Skeletal muscle tissue (tissue), 4 donors: ENCODE results near the gene MARCHF3. TPM values are rescaled to one million over a fixed set of nuclear protein-coding genes. Genes with fewer than 3 reads are reported as not detected.
"Not testable (repeated sequence)": the region's sequence is repeated elsewhere in the genome, so short reads cannot be mapped to it uniquely, and the experiment has no call there.

Experiments used
- H3K27ac ChIP-seq: one replicate; pipeline ENCODE4 v1.7.0; 2013; ENCODE audit warnings: mild to moderate bottlenecking, low read depth, low read length, inconsistent platforms
- H3K27me3 ChIP-seq, 3 donors: one replicate each; pipeline ENCODE4 v1.7.0; 2013; ENCODE audit warnings: low read length in 3 of 3; ENCODE audit not compliant: control insufficient read depth in 3 of 3, insufficient read depth in 3 of 3
- H3K36me3 ChIP-seq, 3 donors: one replicate each; pipeline ENCODE4 v1.7.0; 2013; ENCODE audit warnings: low read length in 3 of 3; ENCODE audit not compliant: control insufficient read depth in 3 of 3, insufficient read depth in 3 of 3
- H3K4me1 ChIP-seq, 3 donors: one replicate each; pipeline ENCODE4 v1.7.0; 2013; ENCODE audit warnings: low read length in 3 of 3, mild to moderate bottlenecking in 3 of 3; ENCODE audit not compliant: control insufficient read depth in 3 of 3, insufficient read depth in 3 of 3
- H3K4me3 ChIP-seq, 3 donors: one replicate each; pipeline ENCODE4 v1.7.0; 2013; ENCODE audit warnings: low read length in 3 of 3
- H3K9ac ChIP-seq, 3 donors: one replicate each; pipeline ENCODE4 v1.7.0; 2013; ENCODE audit warnings: low read length in 3 of 3, mild to moderate bottlenecking in 3 of 3, moderate library complexity in 2 of 3, low read depth in 1 of 3
- H3K9me3 ChIP-seq, 3 donors: one replicate each; pipeline ENCODE4 v1.7.0; 2013; ENCODE audit warnings: low read length in 3 of 3; ENCODE audit not compliant: control insufficient read depth in 3 of 3
- total RNA-seq: library from RNA; depleted of rRNA; stranded (reverse); fragments of >200 nt; gene quantifications from one replicate; pipeline ENCODE4 v1.2.3, GENCODE V29; 2014
- donor health status: Osteomylitis.

Gene MARCHF3
- total RNA-seq, 1 donor from 2014 or later, result 18.8 TPM

DNA sequence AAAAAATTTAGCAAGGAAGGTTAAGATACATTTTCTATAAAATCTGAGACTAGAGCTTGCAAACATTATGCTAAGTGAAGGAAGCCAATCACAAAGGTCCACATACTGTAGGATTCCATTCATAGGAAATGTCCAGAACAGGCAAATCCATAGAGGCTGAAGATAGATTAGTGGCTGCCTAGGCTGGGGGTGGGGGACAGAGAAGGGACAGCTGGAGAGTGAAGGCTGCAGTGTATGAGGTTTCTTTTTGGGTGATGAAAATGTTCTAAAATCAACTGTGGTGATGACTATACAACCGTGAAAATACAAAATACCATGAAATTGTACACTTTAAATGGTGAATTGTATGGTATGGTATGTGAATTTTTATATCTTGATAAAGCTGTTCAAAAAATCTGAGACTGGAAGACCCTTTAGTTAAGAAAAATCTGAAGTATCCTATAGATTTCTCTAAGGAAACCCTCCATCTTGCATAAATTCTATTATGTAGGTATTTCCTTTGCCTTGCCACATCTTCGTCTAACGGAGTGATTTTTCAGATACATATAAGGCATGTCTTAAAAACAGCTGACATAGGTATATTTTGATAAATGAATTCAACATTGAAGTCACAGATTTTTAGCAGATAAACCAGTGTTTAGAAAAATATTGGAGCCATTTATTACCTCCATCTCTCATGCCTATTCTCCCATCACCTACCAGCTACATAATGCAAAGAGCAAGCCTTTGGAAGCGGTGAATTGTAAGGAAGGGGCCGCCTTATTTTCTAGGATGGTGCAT lies 132.3 kb downstream of the MARCHF3 start:
- Histone ChIP-seq H3K36me3 (peaks cover under 1 to 10% (median 4%) of the 10 kb centered on the region in 3 donors), H3K4me1 (no peaks in the 10 kb centered on the region), H3K27me3 (no peaks in the 10 kb centered on the region), H3K4me3 (no peak overlapping the region), H3K27ac (no peak overlapping the region), H3K9me3 (no peaks in the 10 kb centered on the region), H3K9ac (no peak overlapping the region)

DNA sequence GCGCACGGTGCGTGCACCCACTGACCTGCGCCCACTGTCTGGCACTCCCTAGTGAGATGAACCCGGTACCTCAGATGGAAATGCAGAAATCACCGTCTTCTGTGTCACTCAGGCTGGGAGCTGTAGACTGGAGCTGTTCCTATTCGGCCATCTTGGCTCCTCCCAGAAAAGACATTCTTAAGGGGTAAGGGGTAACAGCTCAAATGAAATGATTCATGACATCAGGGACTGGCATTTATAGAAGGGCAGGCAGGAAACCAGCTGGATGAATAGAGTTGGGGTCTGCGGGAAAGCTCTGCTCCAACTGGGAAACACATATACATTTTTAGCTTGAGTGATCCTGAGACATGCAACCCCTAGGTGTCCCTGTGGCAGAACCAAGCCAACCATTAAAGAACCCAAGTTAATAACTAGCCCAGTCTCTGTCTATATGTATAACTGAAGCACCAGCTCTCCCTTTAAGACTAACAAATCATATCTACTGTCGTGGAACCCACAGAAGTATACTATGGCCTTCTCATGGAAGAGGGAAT lies 134.1 kb downstream of the MARCHF3 start:
- Histone ChIP-seq H3K27ac (no peak overlapping the region), H3K9me3 (no peaks in the 10 kb centered on the region), H3K36me3 (no peaks in the 10 kb centered on the region), H3K9ac (no peak overlapping the region), H3K27me3 (no peaks in the 10 kb centered on the region), H3K4me3 (no peak overlapping the region), H3K4me1 (no peaks in the 10 kb centered on the region)

DNA sequence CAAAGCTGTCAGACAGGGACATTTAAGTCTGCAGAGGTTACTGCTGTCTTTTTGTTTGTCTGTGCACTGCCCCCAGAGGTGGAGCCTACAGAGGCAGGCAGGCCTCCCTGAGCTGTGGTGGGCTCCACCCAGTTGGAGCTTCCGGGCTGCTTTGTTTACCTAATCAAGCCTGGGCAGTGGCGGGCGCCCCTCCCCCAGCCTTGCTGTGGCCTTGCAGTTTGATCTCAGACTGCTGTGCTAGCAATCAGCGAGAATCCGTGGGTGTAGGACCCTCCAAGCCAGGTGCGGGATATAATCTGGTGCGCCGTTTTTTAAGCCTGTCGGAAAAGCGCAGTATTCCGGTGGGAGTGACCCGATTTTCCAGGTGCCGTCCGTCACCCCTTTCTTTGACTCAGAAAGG lies 134.6 kb downstream of the MARCHF3 start:
- H3K27me3 ChIP-seq, H3K4me1 ChIP-seq, H3K27ac ChIP-seq, H3K4me3 ChIP-seq, H3K9me3 ChIP-seq, H3K36me3 ChIP-seq, H3K9ac ChIP-seq: not testable (repeated sequence)

DNA sequence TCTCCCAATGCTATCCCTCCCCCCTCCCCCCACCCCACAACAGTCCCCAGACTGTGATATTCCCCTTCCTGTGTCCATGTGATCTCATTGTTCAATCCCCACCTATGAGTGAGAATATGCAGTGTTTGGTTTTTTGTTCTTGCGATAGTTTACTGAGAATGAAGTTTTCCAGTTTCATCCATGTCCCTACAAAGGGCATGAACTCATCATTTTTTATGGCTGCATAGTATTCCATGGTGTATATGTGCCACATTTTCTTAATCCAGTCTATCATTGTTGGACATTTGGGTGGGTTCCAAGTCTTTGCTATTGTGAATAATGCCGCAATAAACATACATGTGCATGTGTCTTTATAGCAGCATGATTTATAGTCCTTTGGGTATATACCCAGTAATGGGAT lies 139.9 kb downstream of the MARCHF3 start:
- H3K27ac ChIP-seq, H3K9me3 ChIP-seq, H3K9ac ChIP-seq, H3K4me3 ChIP-seq, H3K4me1 ChIP-seq, H3K27me3 ChIP-seq, H3K36me3 ChIP-seq: not testable (repeated sequence)

DNA sequence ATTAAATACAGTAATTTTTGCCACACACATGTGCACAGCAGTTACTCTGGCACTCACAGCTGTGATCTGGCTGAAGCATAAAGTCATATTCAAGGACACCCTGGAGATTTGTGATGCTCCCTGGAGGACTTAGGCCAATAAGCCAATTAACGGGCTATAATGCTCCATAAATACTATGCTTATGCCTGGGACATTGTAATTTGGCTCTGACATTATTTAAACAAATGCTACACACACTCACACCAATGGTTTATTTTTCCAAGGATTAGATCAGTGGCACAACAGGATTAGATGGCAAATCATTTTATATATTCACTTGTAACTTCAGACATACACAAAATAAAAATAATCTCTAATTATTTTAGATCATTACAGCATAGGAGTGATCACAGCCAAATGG lies 142.2 kb downstream of the MARCHF3 start:
- no peak overlapping the region for H3K9ac ChIP-seq
- H3K9me3 ChIP-seq, result no peaks in the 10 kb centered on the region
- no peaks in the 10 kb centered on the region for H3K4me1 ChIP-seq
- no peaks in the 10 kb centered on the region for H3K36me3 ChIP-seq
- H3K4me3 ChIP-seq, result no peak overlapping the region
- no peak overlapping the region for H3K27ac ChIP-seq
- no peaks in the 10 kb centered on the region for H3K27me3 ChIP-seq

DNA sequence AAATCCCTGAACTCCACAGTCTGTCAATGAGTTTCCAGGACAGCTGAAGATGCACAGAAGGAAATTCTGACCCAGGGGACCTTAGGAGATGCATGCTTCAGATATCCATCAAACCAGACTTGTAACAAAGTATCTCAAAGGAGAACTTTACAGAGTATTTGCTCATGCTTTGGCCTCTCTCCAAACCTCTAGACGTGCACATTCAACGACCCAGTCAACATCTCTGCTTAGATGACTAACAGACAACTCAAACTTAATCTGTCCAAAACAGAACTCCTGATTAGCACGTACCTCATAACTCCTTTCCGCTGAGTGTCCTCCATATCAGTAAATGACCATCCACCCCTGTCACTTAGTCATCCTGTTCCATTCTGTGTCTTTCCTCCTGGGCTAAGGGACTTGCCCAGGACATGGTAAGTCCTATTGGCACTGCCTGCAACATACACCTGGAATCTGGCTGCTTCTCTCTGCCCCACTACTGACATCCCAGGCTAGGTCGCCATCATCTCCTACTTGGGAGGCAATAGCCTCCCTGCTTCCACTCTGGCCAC lies 146.0 kb downstream of the MARCHF3 start:
- H3K27ac ChIP-seq, result no peak overlapping the region
- no peak overlapping the region for H3K9ac ChIP-seq
- no peak overlapping the region for H3K4me3 ChIP-seq
- no peaks in the 10 kb centered on the region for H3K27me3 ChIP-seq
- H3K9me3 ChIP-seq, result no peaks in the 10 kb centered on the region
- H3K4me1 ChIP-seq, result no peaks in the 10 kb centered on the region
- no peaks in the 10 kb centered on the region for H3K36me3 ChIP-seq

DNA sequence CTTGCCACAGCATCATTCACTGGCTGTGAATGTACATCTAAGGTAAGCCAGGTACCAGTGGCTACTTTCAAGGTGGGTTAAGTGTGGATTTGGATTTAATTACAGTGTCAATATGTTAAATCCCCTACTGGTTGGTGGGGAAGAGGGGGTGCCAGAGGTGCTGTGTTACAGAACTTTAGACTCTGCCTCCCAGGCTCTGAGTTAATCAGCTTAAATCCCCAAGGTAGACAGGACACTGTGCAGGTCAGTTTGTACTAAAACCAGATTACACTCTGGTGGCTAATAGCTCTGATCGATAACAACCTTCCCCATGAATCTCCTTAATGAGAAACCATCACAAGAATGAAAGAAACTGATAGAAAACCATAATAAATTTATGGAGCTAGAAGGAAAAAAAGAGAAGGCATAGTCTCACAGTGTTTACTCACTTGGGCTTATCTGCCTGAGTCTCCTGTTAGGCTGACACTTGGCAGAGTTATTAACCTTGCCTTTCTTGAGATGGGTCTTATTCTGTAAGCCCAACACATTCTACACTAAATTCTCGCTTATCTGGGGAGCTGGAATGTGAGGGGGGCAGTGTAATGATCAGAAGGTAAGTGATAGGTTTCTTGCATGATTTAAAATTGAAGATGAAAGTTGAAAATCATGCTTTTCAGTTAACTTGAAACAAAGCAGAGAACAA lies 146.7 kb downstream of the MARCHF3 start:
- no peaks in the 10 kb centered on the region for H3K9me3 ChIP-seq
- H3K9ac ChIP-seq, result no peak overlapping the region
- no peaks in the 10 kb centered on the region for H3K4me1 ChIP-seq
- no peaks in the 10 kb centered on the region for H3K36me3 ChIP-seq
- no peak overlapping the region for H3K27ac ChIP-seq
- no peaks in the 10 kb centered on the region for H3K27me3 ChIP-seq
- H3K4me3 ChIP-seq, result no peak overlapping the region

DNA sequence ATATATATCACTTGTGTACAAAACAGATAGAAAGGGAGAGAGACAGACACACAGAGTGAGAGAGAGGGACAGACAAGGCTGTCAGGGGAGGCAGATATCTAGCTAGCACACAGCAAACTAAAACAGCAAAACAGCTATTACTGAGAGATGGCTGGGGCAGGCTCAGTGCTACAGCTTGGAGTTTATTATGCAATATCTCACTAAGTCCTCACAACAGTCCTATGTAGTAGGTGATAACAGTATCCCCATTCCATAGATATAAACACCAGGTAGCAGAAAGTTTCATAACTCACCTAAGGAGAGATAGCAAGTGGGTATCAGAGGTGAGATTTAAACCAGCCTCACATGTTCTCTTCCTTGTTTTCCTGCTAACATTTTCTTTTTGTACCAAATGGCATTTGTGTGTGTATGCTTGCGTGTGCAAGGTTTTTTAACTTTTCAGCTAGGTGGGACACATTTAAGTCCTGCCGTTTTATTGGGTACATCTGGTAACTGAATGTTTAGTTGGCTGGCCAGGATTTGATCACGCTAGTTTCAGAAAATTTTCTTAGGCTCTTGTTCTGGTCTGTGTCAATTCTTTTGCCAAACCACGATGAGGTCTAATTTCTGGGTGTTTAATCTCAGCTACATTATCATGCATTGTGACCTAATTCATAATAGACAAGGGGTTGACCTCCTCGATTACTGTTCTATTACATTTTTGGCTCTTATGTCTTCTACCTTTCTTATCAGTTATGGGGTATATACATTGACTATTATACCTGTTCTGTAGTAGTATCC lies 148.3 kb downstream of the MARCHF3 start:
- H3K9ac ChIP-seq, result no peak overlapping the region
- H3K27ac ChIP-seq, result no peak overlapping the region
- H3K4me1 ChIP-seq, result peaks cover 0 to 5% (median 0%) of the 10 kb centered on the region in 3 donors
- H3K36me3 ChIP-seq, result peaks cover 2 to 5% (median 5%) of the 10 kb centered on the region in 3 donors
- H3K9me3 ChIP-seq, result no peaks in the 10 kb centered on the region
- H3K4me3 ChIP-seq, result no peak overlapping the region
- H3K27me3 ChIP-seq, result no peaks in the 10 kb centered on the region

DNA sequence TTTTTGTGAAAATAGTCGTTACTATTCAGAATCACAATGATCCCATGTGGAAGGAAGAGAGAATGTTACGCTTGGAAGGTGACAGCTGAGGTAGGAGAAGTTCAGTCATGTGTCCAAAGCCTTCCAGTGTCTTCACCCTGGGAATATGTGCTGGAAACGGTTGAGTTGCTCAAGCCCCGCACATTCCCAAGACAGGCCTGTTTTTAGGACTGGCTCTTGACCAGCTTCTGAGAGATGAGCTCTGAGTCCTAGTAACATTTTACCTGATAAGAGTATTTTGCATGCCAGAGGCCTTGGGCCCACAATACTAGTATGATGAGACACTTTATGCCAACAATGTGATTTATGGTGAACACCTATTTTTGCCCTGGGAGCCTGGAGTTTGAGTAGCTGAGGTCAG lies 151.7 kb downstream of the MARCHF3 start:
- Histone ChIP-seq H3K36me3 (peaks cover 3 to 9% (median 7%) of the 10 kb centered on the region in 3 donors), H3K9me3 (no peaks in the 10 kb centered on the region), H3K4me1 (peaks cover 0 to 5% (median 0%) of the 10 kb centered on the region in 3 donors), H3K27ac (no peak overlapping the region), H3K4me3 (no peak overlapping the region), H3K9ac (no peak overlapping the region), H3K27me3 (no peaks in the 10 kb centered on the region)
